Small intestine (tissue), 7 donors: ENCODE results near the gene SLC45A1. TPM values are rescaled to one million over a fixed set of nuclear protein-coding genes. Genes with fewer than 3 reads are reported as not detected.
A peak's percentile ranks its signal among the peaks of the same experiment; 100 is the strongest.

ENCODE experiments used
- DNase-seq, 2 donors: peaks; one replicate each; pipeline versions ENCODE4 v3.0.0 to v3.0.0-alpha.2; 2013
- FAIRE-seq: peaks from 2 replicates; lab custom pipeline; 2012; peaks lifted over from hg19 to GRCh38; lab: Jason Lieb, UNC
- H3K27ac ChIP-seq, 3 donors: one replicate each; pipeline ENCODE4 v1.5.1; 2013; ENCODE audit warnings: low read length in 2 of 3, mild to moderate bottlenecking in 2 of 3, control low read depth in 1 of 3, inconsistent platforms in 1 of 3, low read depth in 1 of 3, moderate library complexity in 1 of 3
- H3K27me3 ChIP-seq, 3 donors: one replicate each; pipeline ENCODE4 v1.6.1; 2013; ENCODE audit warnings: low read length in 3 of 3, inconsistent platforms in 1 of 3; ENCODE audit not compliant: control insufficient read depth in 3 of 3, insufficient read depth in 3 of 3
- H3K36me3 ChIP-seq, 3 donors: one replicate each; pipeline ENCODE4 v1.6.1; 2013; ENCODE audit warnings: low read length in 3 of 3, inconsistent platforms in 1 of 3, low read depth in 1 of 3, mild to moderate bottlenecking in 1 of 3, moderate library complexity in 1 of 3; ENCODE audit not compliant: control insufficient read depth in 3 of 3, insufficient read depth in 2 of 3
- H3K4me1 ChIP-seq, 3 donors: one replicate each; pipeline ENCODE4 v1.6.1; 2013; ENCODE audit warnings: low read length in 2 of 3, inconsistent platforms in 1 of 3, low read depth in 1 of 3, mild to moderate bottlenecking in 1 of 3, moderate library complexity in 1 of 3; ENCODE audit not compliant: control insufficient read depth in 3 of 3, insufficient read depth in 2 of 3
- H3K4me3 ChIP-seq, 3 donors: one replicate each; pipeline ENCODE4 v1.5.1; 2013; ENCODE audit warnings: low read length in 3 of 3, control low read depth in 1 of 3, inconsistent platforms in 1 of 3, low read depth in 1 of 3, mild to moderate bottlenecking in 1 of 3, moderate library complexity in 1 of 3
- H3K9me3 ChIP-seq, 2 donors: one replicate each; pipeline ENCODE4 v1.6.1; 2013; ENCODE audit warnings: low read depth in 1 of 2, low read length in 1 of 2; ENCODE audit not compliant: control insufficient read depth in 2 of 2, insufficient read depth in 1 of 2
- WGBS, 3 donors: extraction: QIAGEN DNeasy Blood & Tissue Kit; methylation state at CpG; one replicate each; pipeline ENCODE4 v1.1.7; 2013; 5-methylcytosine and 5-hydroxymethylcytosine counted together
- polyA plus RNA-seq, 4 donors: library from polyadenylated mRNA; stranded (reverse) in 3 of 4; unstranded in 1 of 4; fragments of 200-250 nt in 3 of 4; fragments of 120-200 nt in 1 of 4; gene quantifications; one replicate each; pipeline versions ENCODE4 v1.2.1 to v1.2.3, GENCODE V29; 2013
- donor health status: healthy with polysubstance abuse.
- donor health status: control.
- donor health status: control.
- donor health status: Bipolar disorder and iron deficiency.
- donor health status: healthy.

The SLC45A1 gene
- polyA plus RNA-seq, 4 donors, result 0.58 to 2.4 TPM; not detected in 2

DNA sequence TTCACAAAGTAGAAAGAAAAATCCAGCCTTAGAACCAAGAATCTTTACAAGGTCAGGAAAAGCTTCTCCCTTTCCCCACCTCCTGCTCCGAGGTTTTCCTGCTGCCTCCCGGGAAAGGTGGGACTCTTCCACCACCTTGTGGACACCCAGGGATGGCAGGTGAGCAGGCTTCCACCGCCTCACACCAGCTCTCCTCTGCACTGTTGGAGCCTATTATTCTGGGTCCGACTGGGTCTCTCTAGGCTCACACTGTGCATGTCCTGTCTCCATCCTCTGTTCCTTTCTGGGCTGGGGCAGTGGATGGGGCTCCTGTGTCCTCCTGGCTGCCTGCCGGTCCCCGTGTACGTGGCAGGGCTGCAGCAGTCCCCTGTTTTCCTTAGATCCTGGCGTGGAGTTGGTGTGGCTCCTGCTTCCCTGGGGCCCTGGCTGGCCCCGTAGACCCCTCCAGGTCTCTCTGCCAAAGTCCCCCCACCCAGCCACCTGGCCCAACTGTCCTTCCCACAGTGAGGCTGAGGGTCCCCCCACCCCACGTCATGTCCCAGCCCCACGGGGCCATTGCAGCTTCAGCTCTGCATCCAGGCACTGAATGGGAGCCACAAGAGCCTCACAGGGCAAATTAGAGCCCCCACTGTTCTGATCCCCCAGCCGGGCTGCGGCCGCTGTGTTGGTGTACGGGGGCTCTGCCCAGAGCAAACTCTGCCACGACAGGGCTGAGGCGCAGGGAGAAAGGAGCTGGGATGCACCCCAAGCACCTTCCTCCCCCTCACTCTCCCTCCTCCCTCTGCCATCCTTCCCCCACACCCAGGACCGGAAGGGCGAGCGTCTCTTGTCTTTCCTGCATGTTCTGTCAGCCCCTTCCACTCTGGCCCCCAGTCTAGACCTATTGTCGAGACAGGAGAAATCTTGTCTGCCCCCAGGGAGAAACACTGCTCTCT lies 3.3 kb upstream of the SLC45A1 start:
- DNase-seq, result peak; percentile 89 to 90
- 43 to 52% (median 46%) methylated on average over 21 of the region's 21 CpGs for WGBS, 3 donors
- Histone ChIP-seq H3K4me3 (no peak overlapping the region), H3K9me3 (peaks cover 0 to 7% of the 10 kb centered on the region in 2 donors), H3K27me3 (peaks cover 2 to 11% (median 3%) of the 10 kb centered on the region in 3 donors), H3K27ac (peak overlapping the region in 1 of 3 donors; percentile 29), H3K4me1 (peaks cover 0 to 56% (median 2%) of the 10 kb centered on the region in 3 donors), H3K36me3 (no peaks in the 10 kb centered on the region)
- FAIRE-seq, result no peak

DNA sequence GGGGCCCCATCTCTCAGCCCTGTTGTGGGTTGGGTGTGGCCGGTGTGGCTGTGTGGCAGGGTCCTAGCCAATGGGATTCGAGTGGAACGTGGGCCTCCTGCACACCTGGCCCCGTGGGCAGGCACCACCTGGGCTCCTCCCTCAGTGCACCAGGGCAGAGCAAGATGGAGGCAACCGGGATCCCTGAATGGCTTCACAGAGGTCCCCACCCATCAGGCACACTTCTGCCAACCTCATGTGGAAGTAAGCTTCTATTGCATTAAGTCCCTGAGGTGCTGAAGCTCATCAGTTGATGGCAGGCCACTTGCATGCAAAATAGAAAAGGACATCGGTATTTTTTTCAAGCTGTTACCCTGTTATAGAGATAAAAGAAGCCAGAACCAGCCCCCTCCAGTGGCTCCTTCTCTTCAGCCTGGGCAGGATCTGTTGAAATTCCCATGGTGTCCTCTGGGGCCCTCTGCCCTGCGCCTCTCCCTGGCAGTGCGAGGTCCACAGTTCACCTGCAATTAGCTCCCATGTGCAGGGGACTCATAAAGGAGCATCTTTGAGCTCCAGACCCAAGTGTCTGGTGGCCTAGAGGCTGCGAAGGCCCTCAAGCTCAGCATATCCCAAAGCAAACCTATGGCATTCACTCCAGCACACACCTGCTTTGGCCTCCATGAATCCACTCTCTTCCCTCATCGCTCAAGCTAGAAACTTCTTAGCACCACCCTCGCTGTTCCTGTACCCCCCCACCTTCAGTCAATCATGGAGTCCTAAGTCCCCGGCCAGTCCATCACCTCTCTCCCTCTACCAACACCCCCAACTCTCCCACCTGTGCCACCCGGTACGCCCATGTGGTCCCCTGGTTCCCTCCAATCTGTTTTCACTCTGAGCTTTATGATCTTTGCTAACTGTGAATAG lies 2.1 kb upstream of the SLC45A1 start:
- no peak for FAIRE-seq
- peak; percentile 59 to 85 for DNase-seq

DNA sequence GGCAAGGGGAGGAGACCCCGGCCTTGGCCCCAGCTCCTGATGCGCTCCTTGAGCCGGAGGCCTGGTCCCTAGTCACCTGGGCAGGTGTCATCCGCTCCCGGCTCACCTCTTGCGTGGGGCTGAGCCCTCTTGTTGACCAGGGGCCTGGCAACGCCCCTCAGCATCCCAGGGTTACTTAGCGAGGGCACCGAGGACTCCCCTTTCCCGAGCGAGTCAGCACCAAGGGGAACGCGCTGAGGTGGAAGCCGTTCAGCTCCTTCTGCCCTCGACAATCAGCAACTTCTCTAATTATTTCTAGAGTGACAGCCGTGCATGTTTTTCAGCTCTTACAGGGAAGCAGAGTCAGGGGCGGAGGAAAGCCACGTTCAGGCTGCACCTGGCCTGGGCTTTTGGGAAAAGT lies 522 bp downstream of the SLC45A1 start:
- Histone ChIP-seq H3K27ac (no peak overlapping the region), H3K4me1 (peaks cover 0 to 44% (median 2%) of the 10 kb centered on the region in 3 donors), H3K9me3 (no peaks in the 10 kb centered on the region), H3K4me3 (peak overlapping the region; percentile 43 to 50 (median 49)), H3K36me3 (no peaks in the 10 kb centered on the region), H3K27me3 (peaks cover 2 to 13% (median 3%) of the 10 kb centered on the region in 3 donors)
- DNase-seq (no peak), FAIRE-seq (no peak)
- WGBS, 3 donors, result 8 to 11% (median 9%) methylated on average over 17 to 18 of the region's 18 CpGs

More for the DNA sequence above, 2.1 kb upstream of the SLC45A1 start:
- Histone ChIP-seq H3K4me3 (no peak overlapping the region), H3K36me3 (no peaks in the 10 kb centered on the region), H3K9me3 (peaks cover 0 to 7% of the 10 kb centered on the region in 2 donors), H3K4me1 (peaks cover 0 to 56% (median 2%) of the 10 kb centered on the region in 3 donors), H3K27me3 (peaks cover 2 to 12% (median 3%) of the 10 kb centered on the region in 3 donors), H3K27ac (peak overlapping the region in 1 of 3 donors; percentile 29)
- 48 to 74% (median 54%) methylated on average over 14 of the region's 14 CpGs for WGBS, 3 donors

DNA sequence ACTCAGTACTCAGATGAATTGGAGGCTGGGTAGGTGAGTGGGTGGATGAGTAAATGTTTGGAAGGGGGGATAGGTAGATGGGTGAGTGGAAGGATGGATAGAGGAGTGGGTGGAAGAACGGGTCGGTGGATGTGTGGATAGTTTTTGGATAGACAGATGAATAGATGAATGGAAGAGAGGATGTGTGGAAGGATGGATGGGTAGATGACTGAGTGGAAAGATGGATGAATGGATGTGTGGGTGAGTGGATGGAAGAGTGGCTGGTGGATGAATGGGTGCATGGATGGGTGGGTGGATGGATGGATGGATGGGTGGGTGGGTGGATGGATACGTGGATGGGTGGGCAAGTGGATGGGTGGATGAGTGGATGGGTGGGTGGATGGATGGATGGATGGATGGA lies 3.7 kb downstream of the SLC45A1 start:
- 83 to 91% (median 86%) methylated on average over 3 of the region's 3 CpGs for WGBS, 3 donors
- H3K4me3 ChIP-seq, result no peak overlapping the region
- peaks cover 0 to 2% (median 0%) of the 10 kb centered on the region in 3 donors for H3K36me3 ChIP-seq
- peaks cover 0 to 13% (median 2%) of the 10 kb centered on the region in 3 donors for H3K27me3 ChIP-seq
- DNase-seq (no peak), FAIRE-seq (no peak)
- peaks cover 0 to 13% (median 0%) of the 10 kb centered on the region in 3 donors for H3K4me1 ChIP-seq
- no peak overlapping the region for H3K27ac ChIP-seq
- H3K9me3 ChIP-seq, result no peaks in the 10 kb centered on the region

DNA sequence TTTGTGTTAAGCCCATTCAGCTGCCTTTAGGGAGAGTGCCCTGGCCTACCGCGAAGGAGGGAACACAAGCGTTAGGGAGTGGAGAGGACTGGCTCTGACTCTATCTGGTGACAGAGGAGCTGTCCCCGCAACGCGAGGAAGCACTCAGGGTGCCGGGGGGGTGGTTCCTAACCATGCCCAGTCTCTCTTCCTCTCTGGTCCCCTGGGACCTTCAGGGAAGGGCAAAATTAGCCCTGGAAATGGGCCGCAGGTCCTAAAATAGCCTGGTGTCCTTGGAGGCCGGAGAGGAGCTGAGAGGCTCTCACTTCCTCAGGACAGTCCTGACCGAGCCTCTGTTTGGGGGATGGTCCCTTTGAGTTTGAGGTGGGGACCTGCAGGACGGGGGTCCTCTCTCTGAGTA lies 5.8 kb downstream of the SLC45A1 start:
- Histone ChIP-seq H3K27me3 (peaks cover 0 to 3% (median 0%) of the 10 kb centered on the region in 3 donors), H3K36me3 (peaks cover 0 to 4% (median 2%) of the 10 kb centered on the region in 3 donors), H3K4me3 (no peak overlapping the region), H3K9me3 (no peaks in the 10 kb centered on the region), H3K27ac (no peak overlapping the region), H3K4me1 (peaks cover 0 to under 1% (median 0%) of the 10 kb centered on the region in 3 donors)
- WGBS, 3 donors, result 69 to 73% (median 73%) methylated on average over 11 of the region's 11 CpGs
- FAIRE-seq (no peak), DNase-seq (no peak)

DNA sequence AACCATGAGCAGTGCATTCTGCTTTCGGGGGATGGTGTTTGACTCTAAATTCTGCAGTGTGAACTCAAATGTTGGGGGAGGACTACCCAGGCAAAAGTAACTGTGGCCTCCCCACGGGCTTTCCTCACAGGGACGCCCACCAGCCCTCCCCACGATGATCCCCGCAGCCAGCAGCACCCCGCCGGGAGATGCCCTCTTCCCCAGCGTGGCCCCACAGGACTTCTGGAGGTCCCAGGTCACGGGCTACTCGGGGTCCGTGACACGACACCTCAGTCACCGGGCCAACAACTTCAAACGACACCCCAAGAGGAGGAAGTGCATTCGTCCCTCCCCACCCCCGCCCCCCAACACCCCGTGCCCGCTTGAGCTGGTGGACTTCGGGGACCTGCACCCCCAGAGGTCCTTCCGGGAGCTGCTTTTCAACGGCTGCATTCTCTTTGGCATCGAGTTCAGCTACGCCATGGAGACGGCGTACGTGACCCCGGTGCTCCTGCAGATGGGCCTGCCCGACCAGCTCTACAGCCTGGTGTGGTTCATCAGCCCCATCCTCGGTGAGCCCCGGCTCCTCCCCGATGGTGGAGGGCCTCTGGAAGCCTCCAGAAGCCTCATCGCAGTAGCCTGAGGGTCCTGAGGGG lies 6.4 kb downstream of the SLC45A1 start:
- 86 to 90% (median 87%) methylated on average over 28 to 32 of the region's 32 CpGs for WGBS, 3 donors
- Histone ChIP-seq H3K9me3 (no peaks in the 10 kb centered on the region), H3K4me1 (no peaks in the 10 kb centered on the region), H3K36me3 (peaks cover 0 to 4% (median 3%) of the 10 kb centered on the region in 3 donors), H3K27me3 (peaks cover 0 to 2% (median 0%) of the 10 kb centered on the region in 3 donors), H3K4me3 (no peak overlapping the region), H3K27ac (no peak overlapping the region)
- no peak for FAIRE-seq
- DNase-seq, result no peak

DNA sequence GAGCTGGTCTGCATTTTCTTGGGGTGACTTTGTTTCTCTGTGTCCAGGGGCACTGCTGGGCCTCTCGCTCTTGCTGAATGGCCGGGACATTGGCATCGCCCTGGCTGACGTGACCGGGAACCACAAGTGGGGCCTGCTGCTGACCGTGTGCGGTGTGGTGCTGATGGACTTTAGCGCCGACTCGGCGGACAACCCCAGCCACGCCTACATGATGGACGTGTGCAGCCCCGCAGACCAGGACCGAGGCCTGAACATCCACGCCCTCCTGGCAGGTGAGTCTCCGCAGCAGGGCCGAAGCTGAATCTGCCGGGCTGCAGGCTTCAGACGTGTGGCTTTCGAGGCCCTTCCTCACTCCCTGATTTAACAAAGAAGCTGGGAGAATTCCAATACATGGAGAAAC lies 7.9 kb downstream of the SLC45A1 start:
- no peaks in the 10 kb centered on the region for H3K9me3 ChIP-seq
- WGBS, 3 donors, result 89 to 92% (median 90%) methylated on average over 21 of the region's 21 CpGs
- H3K36me3 ChIP-seq, result peaks cover 0 to 10% (median 4%) of the 10 kb centered on the region in 3 donors
- no peak for DNase-seq
- no peak overlapping the region for H3K4me3 ChIP-seq
- H3K4me1 ChIP-seq, result no peaks in the 10 kb centered on the region
- no peak overlapping the region for H3K27ac ChIP-seq
- peaks cover 0 to 1% (median 0%) of the 10 kb centered on the region in 3 donors for H3K27me3 ChIP-seq
- no peak for FAIRE-seq
